Sigmoid colon (tissue), 7 donors: Measurements from ENCODE around the gene DDN. TPM values are rescaled to one million over a fixed set of nuclear protein-coding genes. Genes with fewer than 3 reads are reported as not detected.

ENCODE experiments used
- DNase-seq: peaks from one replicate; pipeline ENCODE4 v3.0.0-alpha.2; 2019
- H3K27ac ChIP-seq, 4 donors: fragments of 200-600 bp; sonication (generic); one replicate each; pipeline ENCODE4 v1.5.1; 2016 to 2019; ENCODE audit warnings: mild to moderate bottlenecking in 1 of 4
- H3K27me3 ChIP-seq, 3 donors: fragments of 200-600 bp; sonication (generic); one replicate each; pipeline ENCODE4 v1.5.1; 2019; ENCODE audit warnings: mild to moderate bottlenecking in 1 of 3
- H3K36me3 ChIP-seq, 4 donors: fragments of 200-600 bp; sonication (generic); one replicate each; pipeline ENCODE4 v1.5.1; 2016 to 2019
- H3K4me1 ChIP-seq, 4 donors: fragments of 200-600 bp; sonication (generic); one replicate each; pipeline ENCODE4 v1.5.1; 2017 to 2019
- H3K4me3 ChIP-seq, 4 donors: fragments of 200-600 bp; sonication (generic); one replicate each; pipeline ENCODE4 v1.5.1; 2017 to 2019; ENCODE audit warnings: mild to moderate bottlenecking in 2 of 4, moderate library complexity in 1 of 4
- H3K9me3 ChIP-seq, 4 donors: fragments of 200-600 bp in 3 of 4; sonication (generic) in 3 of 4; one replicate each; pipeline versions ENCODE4 v1.5.1 to v1.6.1; 2013 to 2019
- CTCF ChIP-seq, 4 experiments: fragments of 450-650 bp in 3 of 4; fragments of 200-600 bp in 1 of 4; IDR thresholded peaks; one replicate each; pipeline ENCODE4 v1.5.1; 2016 to 2019; ENCODE audit warnings: antibody characterized with exemption in 4 of 4, mild to moderate bottlenecking in 3 of 4, moderate library complexity in 2 of 4
- EP300 ChIP-seq, 4 donors: sonication (generic); formaldehyde crosslinking; IDR thresholded peaks; one replicate each; pipeline ENCODE4 v1.6.1; 2017; ENCODE audit warnings: antibody characterized with exemption in 4 of 4
- POLR2A ChIP-seq, 2 donors: fragments of 450-650 bp; IDR thresholded peaks; one replicate each; pipeline ENCODE4 v1.6.1; 2016; ENCODE audit warnings: antibody characterized with exemption in 2 of 2, mild to moderate bottlenecking in 2 of 2, moderate library complexity in 2 of 2
- POLR2AphosphoS5 ChIP-seq, 4 donors: sonication (generic); formaldehyde crosslinking; IDR thresholded peaks; one replicate each; pipeline ENCODE4 v1.6.1; 2017; ENCODE audit warnings: antibody characterized with exemption in 4 of 4
- whole genome bisulfite sequencing, 2 donors: extraction: QIAGEN DNeasy Blood & Tissue Kit; methylation state at CpG; one replicate each; pipeline ENCODE4 v1.1.7; 2013; 5-methylcytosine and 5-hydroxymethylcytosine counted together
- intact Hi-C: fragments of 100-400 bp; cut with DNase I; formaldehyde crosslinking; loops from one replicate; pipeline ENCODE4 v1.15.1; 2023
- polyA plus RNA-seq, 3 donors: library from polyadenylated mRNA; stranded (reverse); fragments of 200-250 nt; gene quantifications; one replicate each; pipeline ENCODE4 v1.2.3, GENCODE V29; 2013
- total RNA-seq, 4 donors: library from RNA; depleted of rRNA; stranded (reverse); fragments of >200 nt; gene quantifications; one replicate each; pipeline ENCODE4 v1.1.0, GENCODE V29; 2016
- donor health status: healthy with polysubstance abuse.
- donor health status: Bipolar disorder and iron deficiency.
- donor health status: healthy.

Gene DDN
- total and polyA plus RNA-seq, 7 donors: 0.14 to 0.69 (median 0.60) TPM; not detected in 4

DNA sequence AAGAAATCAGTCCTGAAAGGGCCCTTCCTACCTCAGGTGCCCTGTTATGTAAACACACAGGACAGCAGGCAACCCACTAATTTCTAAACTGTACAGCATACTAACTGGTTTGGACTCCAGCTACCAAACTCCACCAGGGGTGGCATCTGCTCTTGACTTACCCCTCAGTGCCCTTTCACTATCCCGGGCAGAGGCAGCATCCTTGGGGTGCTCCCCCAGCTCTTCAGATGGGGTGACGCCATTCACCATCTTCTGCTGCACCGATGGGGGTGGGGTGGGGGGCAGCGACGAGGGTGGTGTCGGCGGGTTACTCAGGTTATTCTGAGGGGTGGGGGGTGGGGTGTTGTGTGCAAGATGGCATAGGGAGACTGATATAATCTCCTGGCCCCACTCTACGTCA, 30.9 kb upstream of the DDN start:
- H3K36me3 ChIP-seq: peaks cover 45 to 94% (median 62%) of the 10 kb centered on the region in 4 donors
- no peak overlapping the region for H3K27ac ChIP-seq
- WGBS, 2 donors: 93 to 94% methylated on average over 8 of the region's 8 CpGs
- no peaks in the 10 kb centered on the region for H3K9me3 ChIP-seq
- intact Hi-C loops: no loop called here
- TF ChIP-seq CTCF (IDR thresholded peaks at IDR 0.05) (no peak), POLR2A (IDR thresholded peaks at IDR 0.05) (no peak)
- no peaks in the 10 kb centered on the region for H3K27me3 ChIP-seq
- DNase-seq: no peak
- H3K4me1 ChIP-seq: peaks cover 0 to 14% (median 0%) of the 10 kb centered on the region in 4 donors
- no peak overlapping the region for H3K4me3 ChIP-seq

DNA sequence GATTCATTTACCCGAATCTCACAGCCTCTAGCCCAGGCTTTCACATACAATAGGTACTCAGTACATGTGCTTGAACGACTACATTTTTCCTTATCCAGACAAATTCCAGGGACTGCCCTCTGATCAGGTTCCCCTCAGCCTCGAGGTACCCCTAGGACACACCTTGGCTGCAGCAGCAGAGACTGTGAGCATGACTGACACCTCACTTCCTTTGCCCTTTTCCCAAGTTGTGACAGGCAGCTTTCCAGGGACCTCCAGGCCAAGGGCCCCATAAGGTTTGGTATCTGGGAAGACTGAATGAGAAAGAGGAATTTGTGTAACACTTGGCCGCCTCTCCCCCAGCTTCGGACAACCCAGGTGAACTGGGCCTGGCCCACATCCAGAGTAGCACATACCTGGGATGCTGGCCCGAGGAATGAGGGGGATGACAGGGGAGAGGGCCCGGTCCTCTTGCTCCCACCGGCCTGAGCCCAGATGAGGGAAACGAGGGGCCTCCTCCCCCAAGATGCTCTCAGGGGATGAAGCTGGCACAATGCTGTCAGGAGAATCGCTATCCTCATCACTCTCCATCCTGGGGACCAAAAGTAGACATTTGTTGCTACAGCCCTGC, 29.6 kb upstream of the DDN start:
- no peak for DNase-seq
- no peak for TF ChIP-seq POLR2A (IDR thresholded peaks at IDR 0.05)
- no peak for TF ChIP-seq EP300 (IDR thresholded peaks at IDR 0.05)
- TF ChIP-seq POLR2AphosphoS5 (IDR thresholded peaks at IDR 0.05): no peak
- peaks cover 0 to 14% (median 0%) of the 10 kb centered on the region in 4 donors for H3K4me1 ChIP-seq
- no peaks in the 10 kb centered on the region for H3K9me3 ChIP-seq
- H3K27me3 ChIP-seq: no peaks in the 10 kb centered on the region
- H3K4me3 ChIP-seq: no peak overlapping the region
- WGBS, 2 donors: 90 to 94% methylated on average over 10 of the region's 10 CpGs
- intact Hi-C loops: no loop called here
- H3K36me3 ChIP-seq: peaks cover 47 to 94% (median 66%) of the 10 kb centered on the region in 4 donors
- no peak overlapping the region for H3K27ac ChIP-seq

- TF ChIP-seq CTCF (IDR thresholded peaks at IDR 0.05): no peak
- no peak for TF ChIP-seq POLR2A (IDR thresholded peaks at IDR 0.05)
- TF ChIP-seq POLR2AphosphoS5 (IDR thresholded peaks at IDR 0.05): no peak
- TF ChIP-seq EP300 (IDR thresholded peaks at IDR 0.05): no peak
- H3K27me3 ChIP-seq: no peaks in the 10 kb centered on the region
- 94% methylated on average over 9 of the region's 9 CpGs for WGBS, 2 donors
- H3K4me3 ChIP-seq: no peak overlapping the region
- peaks cover 47 to 94% (median 63%) of the 10 kb centered on the region in 4 donors for H3K36me3 ChIP-seq
- H3K9me3 ChIP-seq: no peaks in the 10 kb centered on the region
- peaks cover 0 to 9% (median 0%) of the 10 kb centered on the region in 4 donors for H3K4me1 ChIP-seq
- no peak overlapping the region for H3K27ac ChIP-seq
- intact Hi-C loops: no loop called here
- DNase-seq: no peak
Observed at GRCh38 chr12:49027846-49028555, 28.8 kb upstream of the DDN start.

- 94 to 95% methylated on average over 26 of the region's 26 CpGs for WGBS, 2 donors
- Histone ChIP-seq H3K27ac (no peak overlapping the region), H3K9me3 (no peaks in the 10 kb centered on the region), H3K4me3 (no peak overlapping the region), H3K4me1 (peaks cover 0 to 3% (median 0%) of the 10 kb centered on the region in 4 donors), H3K27me3 (no peaks in the 10 kb centered on the region), H3K36me3 (peaks cover 44 to 94% (median 66%) of the 10 kb centered on the region in 4 donors)
- intact Hi-C loops: no loop called here
- peak in 1 of 4 donors; percentile 5 for TF ChIP-seq POLR2AphosphoS5 (IDR thresholded peaks at IDR 0.05)
- no peak for TF ChIP-seq EP300 (IDR thresholded peaks at IDR 0.05)
- no peak for TF ChIP-seq CTCF (IDR thresholded peaks at IDR 0.05)
- no peak for TF ChIP-seq POLR2A (IDR thresholded peaks at IDR 0.05)
- no peak for DNase-seq
Observed at GRCh38 chr12:49026678-49027480, 27.7 kb upstream of the DDN start.

DNA sequence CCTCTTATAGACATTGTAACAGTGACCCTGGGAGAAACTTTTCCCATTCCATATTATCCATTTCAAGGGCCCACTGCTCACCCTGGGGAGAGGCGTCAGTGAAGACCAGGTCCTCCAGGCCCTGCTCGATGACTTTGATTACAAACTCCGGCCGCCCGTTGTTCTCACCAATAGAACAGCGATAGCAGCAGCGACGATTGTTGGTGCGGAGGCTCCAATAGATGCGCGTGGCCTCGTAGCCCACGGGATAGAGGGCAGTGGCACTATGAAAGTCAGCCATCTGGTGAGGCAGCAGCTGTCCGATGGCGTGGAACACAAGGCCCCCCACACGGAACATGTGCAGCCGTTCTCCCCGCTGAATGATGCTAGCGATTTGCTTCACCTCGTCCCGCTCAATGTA, 26.9 kb upstream of the DDN start:
- H3K4me1 ChIP-seq: no peaks in the 10 kb centered on the region
- H3K9me3 ChIP-seq: no peaks in the 10 kb centered on the region
- no peaks in the 10 kb centered on the region for H3K27me3 ChIP-seq
- WGBS, 2 donors: 96% methylated on average over 21 of the region's 21 CpGs
- no peak overlapping the region for H3K27ac ChIP-seq
- peaks cover 49 to 95% (median 70%) of the 10 kb centered on the region in 4 donors for H3K36me3 ChIP-seq
- DNase-seq: no peak
- H3K4me3 ChIP-seq: no peak overlapping the region
- intact Hi-C loops: no loop called here
- TF ChIP-seq POLR2AphosphoS5 (IDR thresholded peaks at IDR 0.05) (peak in 1 of 4 donors; percentile 4), CTCF (IDR thresholded peaks at IDR 0.05) (no peak)
